ENCODE data around the gene PCCA. TPM values are rescaled to one million over a fixed set of nuclear protein-coding genes. Genes with fewer than 3 reads are reported as not detected.

The PCCA gene
- total RNA-seq, 1 experiment from 2014 or later = 28.3 TPM

DNA sequence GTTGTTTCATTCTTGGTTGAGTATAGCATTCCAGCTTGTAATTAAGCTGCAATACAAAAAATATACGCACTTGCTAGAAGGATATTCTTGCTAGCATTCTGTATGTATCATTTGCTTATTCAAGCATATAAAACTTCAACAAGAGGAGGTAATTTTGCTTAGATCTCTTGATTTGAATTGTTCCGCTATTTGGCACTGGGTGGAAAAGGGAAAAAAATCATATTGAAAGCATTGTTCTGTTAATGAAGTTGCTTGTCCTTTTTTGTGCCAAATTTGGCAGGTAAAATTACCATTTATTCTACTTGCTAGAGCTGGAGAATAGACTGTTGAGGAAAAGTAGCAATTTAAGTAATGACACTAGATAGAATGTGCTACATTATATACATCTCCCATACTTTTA is 309.5 kb downstream of the PCCA start:
- no peak overlapping the region for H3K4me3 ChIP-seq
- H3K36me3 ChIP-seq = no peaks in the 10 kb centered on the region
- no peak overlapping the region for H3K27ac ChIP-seq
- no peak for DNase-seq (ENCODE audit: low read depth in 1 of 2, low spot score in 2 of 2)
- H3K27me3 ChIP-seq (replicated peaks) = no peaks in the 10 kb centered on the region
- no peaks in the 10 kb centered on the region for H3K9me3 ChIP-seq (replicated peaks)
- H3K4me1 ChIP-seq (replicated peaks) = peaks cover 18% of the 10 kb centered on the region

DNA sequence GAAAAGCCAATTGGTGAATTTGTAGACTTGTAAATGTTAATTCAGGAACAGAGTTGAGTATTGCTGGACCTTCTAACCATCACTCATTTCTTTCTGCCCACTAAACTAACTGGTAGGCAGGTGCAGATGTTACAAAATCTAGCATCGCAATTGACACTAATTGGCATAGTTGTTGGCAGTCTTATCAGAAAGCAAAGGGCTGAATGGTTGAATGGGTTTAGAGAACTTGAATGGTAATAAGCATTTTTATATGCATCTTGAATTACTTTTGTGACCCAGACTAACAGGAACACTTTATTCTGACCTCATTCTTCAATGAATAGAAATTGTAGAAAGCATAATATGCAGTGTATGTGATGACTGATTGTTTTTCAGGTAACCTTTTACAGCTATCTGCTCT is 310.6 kb downstream of the PCCA start:
- Histone ChIP-seq H3K27ac (no peak overlapping the region), H3K4me1 (replicated peaks) (peaks cover 9% of the 10 kb centered on the region), H3K9me3 (replicated peaks) (no peaks in the 10 kb centered on the region), H3K27me3 (replicated peaks) (no peaks in the 10 kb centered on the region), H3K36me3 (no peaks in the 10 kb centered on the region), H3K4me3 (no peak overlapping the region)
- DNase-seq (ENCODE audit: low read depth in 1 of 2, low spot score in 2 of 2) = no peak

GRCh38 chr13:100403675-100404074 is 314.8 kb downstream of the PCCA start:
- no peak for DNase-seq (ENCODE audit: low read depth in 1 of 2, low spot score in 2 of 2)
- H3K4me1 ChIP-seq (replicated peaks) = no peaks in the 10 kb centered on the region
- H3K27ac ChIP-seq = no peak overlapping the region
- H3K4me3 ChIP-seq = no peak overlapping the region
- no peaks in the 10 kb centered on the region for H3K36me3 ChIP-seq
- H3K27me3 ChIP-seq (replicated peaks) = no peaks in the 10 kb centered on the region
- H3K9me3 ChIP-seq (replicated peaks) = peaks cover 3% of the 10 kb centered on the region; the same call in 1 of the 2 replicates

- Histone ChIP-seq H3K4me3 (no peak overlapping the region), H3K27me3 (replicated peaks) (no peaks in the 10 kb centered on the region), H3K9me3 (replicated peaks) (peaks cover 21% of the 10 kb centered on the region; the same call in 1 of the 2 replicates), H3K27ac (no peak overlapping the region), H3K4me1 (replicated peaks) (no peaks in the 10 kb centered on the region), H3K36me3 (no peaks in the 10 kb centered on the region)
- DNase-seq (ENCODE audit: low read depth in 1 of 2, low spot score in 2 of 2) = no peak
Measured at GRCh38 chr13:100409132-100409531, 320.2 kb downstream of the PCCA start.

DNA sequence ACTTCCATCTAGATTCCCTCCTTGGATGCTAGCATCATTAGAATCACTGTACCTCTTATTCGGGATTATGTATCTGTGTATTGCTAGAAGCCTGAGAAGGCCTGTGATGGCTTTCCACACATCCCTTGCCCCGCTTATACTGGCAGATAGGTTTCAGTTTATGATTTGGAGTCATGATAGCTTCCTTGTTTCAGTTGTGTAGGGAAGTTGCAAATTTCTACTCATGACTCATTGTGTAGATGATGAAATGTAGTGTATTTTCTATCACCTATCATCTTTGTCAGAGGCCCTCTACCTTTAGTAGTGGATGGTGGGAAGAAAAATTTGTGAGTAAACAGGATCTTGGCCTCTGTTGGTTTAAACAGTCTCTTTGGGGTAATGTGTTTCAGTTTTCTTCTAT is 334.5 kb downstream of the PCCA start:
- Histone ChIP-seq H3K9me3 (replicated peaks) (no peaks in the 10 kb centered on the region), H3K27me3 (replicated peaks) (no peaks in the 10 kb centered on the region), H3K4me1 (replicated peaks) (no peaks in the 10 kb centered on the region), H3K27ac (no peak overlapping the region), H3K4me3 (no peak overlapping the region), H3K36me3 (no peaks in the 10 kb centered on the region)
- DNase-seq (ENCODE audit: low read depth in 1 of 2, low spot score in 2 of 2) = no peak

DNA sequence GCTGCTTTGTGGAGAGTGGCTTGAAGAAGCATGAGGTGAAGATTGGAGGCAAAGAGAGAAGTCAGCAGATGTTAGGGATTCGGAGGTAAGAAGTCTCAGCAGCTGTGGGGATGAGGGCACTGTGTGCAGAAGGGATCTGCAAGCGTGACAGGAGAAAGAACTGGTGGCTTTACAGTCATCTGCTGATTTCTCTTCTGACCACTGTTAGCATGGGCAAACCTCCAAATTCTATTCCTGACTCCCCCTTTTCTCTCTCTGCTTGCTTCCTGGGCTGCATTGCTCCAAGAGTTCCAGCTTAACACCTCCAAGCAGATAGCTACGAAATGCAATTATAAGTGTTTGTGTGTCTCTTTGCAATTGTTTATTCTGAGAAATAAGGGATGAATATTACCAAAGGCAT is 340.1 kb downstream of the PCCA start:
- Histone ChIP-seq H3K27ac (no peak overlapping the region), H3K27me3 (replicated peaks) (no peaks in the 10 kb centered on the region), H3K36me3 (no peaks in the 10 kb centered on the region), H3K4me3 (no peak overlapping the region), H3K4me1 (replicated peaks) (peaks cover 5% of the 10 kb centered on the region), H3K9me3 (replicated peaks) (no peaks in the 10 kb centered on the region)
- no peak for DNase-seq (ENCODE audit: low read depth in 1 of 2, low spot score in 2 of 2)

DNA sequence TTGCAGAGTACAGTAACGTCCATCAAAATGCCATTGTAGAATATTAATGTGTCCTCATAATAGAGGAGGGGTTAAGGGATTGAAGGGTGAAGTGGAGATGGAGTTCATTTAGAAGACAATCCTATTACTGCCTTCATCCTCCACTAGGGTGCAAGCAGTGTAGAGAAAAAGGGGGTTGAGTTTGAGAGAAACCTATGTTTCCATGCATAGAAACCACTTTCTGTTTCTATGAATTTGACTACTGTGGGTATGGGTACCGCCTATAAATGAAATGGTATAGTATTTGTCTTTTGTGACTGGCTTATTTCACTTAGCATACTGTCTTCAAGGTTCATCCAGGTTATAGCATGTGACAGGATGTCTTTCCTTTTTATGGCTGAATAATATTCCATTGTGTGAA is 343.7 kb downstream of the PCCA start:
- no peaks in the 10 kb centered on the region for H3K27me3 ChIP-seq (replicated peaks)
- H3K9me3 ChIP-seq (replicated peaks) = no peaks in the 10 kb centered on the region
- H3K36me3 ChIP-seq = no peaks in the 10 kb centered on the region
- no peak overlapping the region for H3K4me3 ChIP-seq
- H3K4me1 ChIP-seq (replicated peaks) = peaks cover 10% of the 10 kb centered on the region
- H3K27ac ChIP-seq = no peak overlapping the region
- no peak for DNase-seq (ENCODE audit: low read depth in 1 of 2, low spot score in 2 of 2)

GRCh38 chr13:100433475-100433874 is 344.6 kb downstream of the PCCA start:
- Histone ChIP-seq H3K27ac (peak overlapping the region; percentile 8; the same call in 1 of the 2 replicates), H3K27me3 (replicated peaks) (no peaks in the 10 kb centered on the region), H3K4me3 (no peak overlapping the region), H3K4me1 (replicated peaks) (peaks cover 10% of the 10 kb centered on the region), H3K36me3 (no peaks in the 10 kb centered on the region), H3K9me3 (replicated peaks) (no peaks in the 10 kb centered on the region)
- no peak for DNase-seq (ENCODE audit: low read depth in 1 of 2, low spot score in 2 of 2)

GRCh38 chr13:100434010-100434763 is 345.3 kb downstream of the PCCA start:
- Histone ChIP-seq H3K27ac (peak overlapping the region; percentile 8; the same call in 1 of the 2 replicates), H3K36me3 (no peaks in the 10 kb centered on the region), H3K9me3 (replicated peaks) (no peaks in the 10 kb centered on the region), H3K27me3 (replicated peaks) (no peaks in the 10 kb centered on the region), H3K4me1 (replicated peaks) (peaks cover 14% of the 10 kb centered on the region), H3K4me3 (no peak overlapping the region)
- peak in 1 of 2 experiments; percentile 24 for DNase-seq (ENCODE audit: low read depth in 1 of 2, low spot score in 2 of 2)

DNA sequence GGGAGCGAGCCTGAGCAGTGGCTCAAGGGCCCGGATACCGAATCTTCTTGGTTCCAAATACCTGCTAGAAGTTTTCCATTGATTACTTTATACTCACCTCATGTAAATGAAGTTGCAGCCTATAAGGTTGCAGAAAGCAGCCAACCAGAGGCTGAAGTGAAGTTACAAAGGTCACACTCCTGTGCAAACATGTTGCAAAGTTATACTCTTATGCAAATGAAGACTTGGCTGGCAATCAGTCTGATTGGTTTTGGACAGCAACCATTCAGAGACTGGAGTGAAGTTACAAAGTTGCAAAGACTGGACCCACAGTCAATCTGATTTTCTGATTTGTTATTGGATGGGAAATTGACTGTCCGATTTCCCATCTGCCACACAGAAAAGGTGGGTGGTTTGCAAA is 347.2 kb downstream of the PCCA start:
- no peaks in the 10 kb centered on the region for H3K9me3 ChIP-seq (replicated peaks)
- peaks cover 18% of the 10 kb centered on the region for H3K4me1 ChIP-seq (replicated peaks)
- no peak overlapping the region for H3K27ac ChIP-seq
- H3K4me3 ChIP-seq = no peak overlapping the region
- H3K36me3 ChIP-seq = no peaks in the 10 kb centered on the region
- H3K27me3 ChIP-seq (replicated peaks) = no peaks in the 10 kb centered on the region
- no peak for DNase-seq (ENCODE audit: low read depth in 1 of 2, low spot score in 2 of 2)

- Histone ChIP-seq H3K27ac (no peak overlapping the region), H3K4me1 (replicated peaks) (peaks cover 20% of the 10 kb centered on the region), H3K27me3 (replicated peaks) (no peaks in the 10 kb centered on the region), H3K4me3 (no peak overlapping the region), H3K36me3 (no peaks in the 10 kb centered on the region), H3K9me3 (replicated peaks) (no peaks in the 10 kb centered on the region)
- no peak for DNase-seq (ENCODE audit: low read depth in 1 of 2, low spot score in 2 of 2)
Measured at GRCh38 chr13:100438059-100438788, 349.3 kb downstream of the PCCA start.

GRCh38 chr13:100439247-100439970 is 350.5 kb downstream of the PCCA start:
- Histone ChIP-seq H3K36me3 (no peaks in the 10 kb centered on the region), H3K27me3 (replicated peaks) (no peaks in the 10 kb centered on the region), H3K4me3 (no peak overlapping the region), H3K4me1 (replicated peaks) (peaks cover 10% of the 10 kb centered on the region), H3K9me3 (replicated peaks) (no peaks in the 10 kb centered on the region), H3K27ac (no peak overlapping the region)
- DNase-seq (ENCODE audit: low read depth in 1 of 2, low spot score in 2 of 2) = no peak

DNA sequence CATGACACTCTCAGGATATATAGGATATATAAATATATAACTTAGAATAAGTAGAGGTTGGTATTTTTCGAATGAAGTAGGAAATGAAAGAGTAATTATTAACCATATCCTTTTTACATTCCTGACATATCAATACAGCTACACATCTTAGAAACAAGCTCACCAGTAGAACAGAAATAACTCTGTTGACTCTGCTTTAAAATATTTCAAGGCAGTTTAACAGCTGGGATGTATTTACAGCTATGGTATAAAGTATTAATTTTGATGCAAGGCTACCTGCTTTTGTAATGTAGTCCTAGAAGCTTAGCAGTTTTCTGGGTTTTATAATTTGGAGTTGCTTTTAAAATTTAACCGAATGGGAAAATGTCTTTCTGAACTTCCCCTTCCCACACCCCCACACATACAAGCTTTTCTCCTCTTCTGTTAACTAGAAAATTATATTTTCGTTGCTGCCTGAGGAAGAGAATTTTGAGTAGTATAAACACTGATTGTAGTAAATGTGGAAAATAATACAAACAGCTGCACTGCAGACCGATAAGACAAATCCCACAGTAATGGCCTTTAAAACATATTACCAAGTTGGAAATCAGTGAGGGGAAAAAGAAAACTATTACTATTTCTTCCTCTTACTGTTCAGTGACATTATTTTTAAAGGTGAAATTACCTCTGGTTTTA is 352.0 kb downstream of the PCCA start:
- Histone ChIP-seq H3K36me3 (no peaks in the 10 kb centered on the region), H3K27ac (no peak overlapping the region), H3K9me3 (replicated peaks) (no peaks in the 10 kb centered on the region), H3K27me3 (replicated peaks) (no peaks in the 10 kb centered on the region), H3K4me3 (no peak overlapping the region), H3K4me1 (replicated peaks) (peaks cover 10% of the 10 kb centered on the region)
- DNase-seq (ENCODE audit: low read depth in 1 of 2, low spot score in 2 of 2) = peak in 1 of 2 experiments; percentile 5
